GM12801 (cell line): Measurements from ENCODE around the gene MAFB.

ENCODE experiments used
- CTCF ChIP-seq: IDR thresholded peaks from one replicate; pipeline ENCODE4 v1.5.1; 2011; ENCODE audit warnings: control low read depth; ENCODE audit not compliant: insufficient read length; ENCODE audit errors: extremely low read depth

Gene MAFB

GRCh38 chr20:40691566-40692239 is 2.7 kb upstream of the MAFB start:
- TF ChIP-seq CTCF: no peak

GRCh38 chr20:40690836-40691565 is 2.0 kb upstream of the MAFB start:
- no peak for TF ChIP-seq CTCF

- no peak for TF ChIP-seq CTCF
Observed at GRCh38 chr20:40689943-40690835, 1.2 kb upstream of the MAFB start.

- TF ChIP-seq CTCF: no peak
Observed at GRCh38 chr20:40688129-40689099, 622 bp downstream of the MAFB start.

GRCh38 chr20:40687384-40688128 is 1.5 kb downstream of the MAFB start:
- TF ChIP-seq CTCF: no peak

- no peak for TF ChIP-seq CTCF
Observed at GRCh38 chr20:40686893-40687292, 2.1 kb downstream of the MAFB start.
